ENCODE data around the gene ATL1.
"Not testable (repeated sequence)": the region's sequence is repeated elsewhere in the genome, so short reads cannot be mapped to it uniquely, and the experiment has no call there.

Gene ATL1

GRCh38 chr14:50664579-50664978 is 104.6 kb downstream of the ATL1 start:
- DNase-seq = not testable (repeated sequence)

- not testable (repeated sequence) for DNase-seq
These were observed 105.4 kb downstream of the ATL1 start for GRCh38 chr14:50665300-50665699.

- peak; percentile 58 for DNase-seq
These were observed 107.1 kb downstream of the ATL1 start for GRCh38 chr14:50666772-50667683.

GRCh38 chr14:50667684-50667995 is 107.7 kb downstream of the ATL1 start:
- peak; percentile 52 for DNase-seq

- DNase-seq = peak; percentile 59
These were observed 108.3 kb downstream of the ATL1 start, which contains the start of gene SAV1 for GRCh38 chr14:50667996-50668825. Gene SAV1 (minus strand): TSS chr14:50668306. CDS start chr14:50667967, 339 bp downstream.

GRCh38 chr14:50668826-50669143 is 108.8 kb downstream of the ATL1 start:
- DNase-seq = no peak

- DNase-seq = no peak
These were observed 109.6 kb downstream of the ATL1 start for GRCh38 chr14:50669441-50669986.

GRCh38 chr14:50670196-50670865 is 110.4 kb downstream of the ATL1 start:
- DNase-seq = no peak

- no peak for DNase-seq
These were observed 110.9 kb downstream of the ATL1 start for GRCh38 chr14:50670866-50671256.

GRCh38 chr14:50675597-50675996 is 115.7 kb downstream of the ATL1 start:
- DNase-seq = no peak

GRCh38 chr14:50676814-50677516 is 117.0 kb downstream of the ATL1 start:
- DNase-seq = no peak

GRCh38 chr14:50677527-50678063 is 117.7 kb downstream of the ATL1 start:
- DNase-seq = no peak

GRCh38 chr14:50678163-50678562 is 118.2 kb downstream of the ATL1 start:
- DNase-seq = no peak

GRCh38 chr14:50679674-50680073 is 119.7 kb downstream of the ATL1 start:
- no peak for DNase-seq

Data from CD4-positive, alpha-beta T cell treated with Interleukin-17A for 4 hours (primary cell).